Smooth muscle cell of the brain vasculature (primary cell): Measurements from ENCODE around the gene RPL3.
A peak's percentile ranks its signal among the peaks of the same experiment; 100 is the strongest.
"Not testable (repeated sequence)": the region's sequence is repeated elsewhere in the genome, so short reads cannot be mapped to it uniquely, and the experiment has no call there.

ENCODE experiments used
- DNase-seq: peaks from one replicate; pipeline ENCODE4 v3.0.0-alpha.2; 2012; ENCODE audit warnings: low read depth, low spot score

Gene RPL3

GRCh38 chr22:39351689-39352214 lies 32.3 kb upstream of the RPL3 start:
- peak; percentile 45 for DNase-seq

GRCh38 chr22:39350757-39351688 lies 31.6 kb upstream of the RPL3 start:
- no peak for DNase-seq

DNA sequence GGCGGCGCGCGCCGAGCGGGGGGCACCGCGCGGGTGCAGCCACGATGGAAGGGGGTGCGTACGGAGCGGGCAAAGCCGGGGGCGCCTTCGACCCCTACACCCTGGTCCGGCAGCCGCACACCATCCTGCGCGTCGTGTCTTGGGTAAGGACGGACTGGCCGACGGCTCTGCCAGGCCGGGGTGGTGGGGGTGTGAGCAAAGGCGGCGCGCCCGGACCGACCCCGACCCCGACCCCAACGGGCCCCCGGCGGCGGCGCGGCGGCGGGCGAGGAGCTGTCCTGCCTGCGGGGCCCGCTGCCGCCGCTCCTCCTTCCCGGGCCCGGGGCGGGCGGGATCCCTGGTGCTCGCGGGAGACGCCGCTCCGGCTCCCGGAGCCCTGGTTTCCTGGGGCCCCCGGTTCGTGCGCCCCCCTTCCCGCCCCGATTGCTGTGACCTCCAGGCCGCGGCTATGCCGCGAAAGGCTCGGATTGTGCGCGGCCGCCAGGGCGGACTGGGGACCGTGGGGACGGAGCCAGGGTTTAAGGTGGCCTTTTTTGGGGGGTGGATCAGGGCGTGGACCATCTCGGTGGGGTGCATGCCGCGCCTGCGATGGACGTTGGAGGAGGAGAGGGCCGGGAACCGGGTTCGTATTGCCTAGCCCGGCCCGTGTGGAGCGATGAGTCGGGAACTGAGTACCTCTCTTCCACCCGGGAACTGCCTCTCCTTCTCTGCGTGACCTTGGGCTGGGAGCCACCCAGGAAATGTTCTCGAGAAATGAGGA lies 30.7 kb upstream of the RPL3 start, which contains the start of gene SYNGR1:
Gene SYNGR1, plus strand, starts transcription at position 25 of the 760 bp plus-strand sequence. Its CDS starts 20 bp downstream, at position 45.
- DNase-seq: no peak

- no peak for DNase-seq
Observed at GRCh38 chr22:39349506-39349966, 30.1 kb upstream of the RPL3 start.

DNA sequence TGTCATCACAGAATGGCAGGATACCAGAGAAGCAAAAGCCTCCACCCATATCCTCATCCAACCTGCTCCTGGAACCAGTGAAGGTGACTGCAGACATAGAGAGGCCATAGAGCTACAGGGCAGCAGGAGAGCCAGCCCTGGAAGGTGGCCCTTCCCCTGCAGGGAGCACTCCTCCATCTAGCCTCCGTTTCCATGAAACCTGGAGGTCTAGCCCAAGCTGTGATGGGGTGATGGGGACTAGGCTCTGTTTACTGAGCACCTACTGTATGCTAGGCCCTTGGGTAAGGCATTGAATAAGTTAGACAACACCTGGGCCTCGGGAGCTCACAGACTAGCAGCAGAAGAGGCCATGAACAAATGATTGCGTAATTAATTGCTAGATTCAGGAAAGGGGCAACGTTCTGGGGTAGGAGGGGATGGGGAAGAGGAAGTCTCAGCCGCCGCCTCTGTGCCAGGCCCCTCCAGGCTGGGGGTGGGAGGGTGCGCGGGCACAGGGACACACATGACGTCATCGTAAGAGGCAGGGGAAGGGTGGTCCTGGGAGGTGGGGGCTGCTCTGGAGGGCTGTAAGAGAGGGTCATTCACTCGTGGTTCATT lies 29.6 kb upstream of the RPL3 start:
- DNase-seq: no peak

- DNase-seq: no peak
Observed at GRCh38 chr22:39345231-39345630, 25.8 kb upstream of the RPL3 start.

DNA sequence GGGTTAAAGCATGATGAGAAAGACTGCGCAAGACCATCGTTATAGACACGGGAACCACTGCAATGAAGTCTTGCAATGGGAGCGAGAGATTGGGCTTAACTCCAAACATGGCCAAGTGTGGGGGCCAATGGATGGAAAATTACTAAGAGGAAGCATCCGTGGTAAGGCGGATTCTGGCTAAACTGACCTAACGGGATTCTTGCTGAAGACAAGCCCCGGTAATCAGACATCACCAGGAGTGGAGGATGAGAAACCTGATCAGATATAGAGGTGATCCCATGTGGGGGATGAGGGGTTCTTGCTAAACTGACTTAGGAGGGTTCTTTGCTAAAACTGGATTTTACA lies 24.6 kb upstream of the RPL3 start:
- no peak for DNase-seq

DNA sequence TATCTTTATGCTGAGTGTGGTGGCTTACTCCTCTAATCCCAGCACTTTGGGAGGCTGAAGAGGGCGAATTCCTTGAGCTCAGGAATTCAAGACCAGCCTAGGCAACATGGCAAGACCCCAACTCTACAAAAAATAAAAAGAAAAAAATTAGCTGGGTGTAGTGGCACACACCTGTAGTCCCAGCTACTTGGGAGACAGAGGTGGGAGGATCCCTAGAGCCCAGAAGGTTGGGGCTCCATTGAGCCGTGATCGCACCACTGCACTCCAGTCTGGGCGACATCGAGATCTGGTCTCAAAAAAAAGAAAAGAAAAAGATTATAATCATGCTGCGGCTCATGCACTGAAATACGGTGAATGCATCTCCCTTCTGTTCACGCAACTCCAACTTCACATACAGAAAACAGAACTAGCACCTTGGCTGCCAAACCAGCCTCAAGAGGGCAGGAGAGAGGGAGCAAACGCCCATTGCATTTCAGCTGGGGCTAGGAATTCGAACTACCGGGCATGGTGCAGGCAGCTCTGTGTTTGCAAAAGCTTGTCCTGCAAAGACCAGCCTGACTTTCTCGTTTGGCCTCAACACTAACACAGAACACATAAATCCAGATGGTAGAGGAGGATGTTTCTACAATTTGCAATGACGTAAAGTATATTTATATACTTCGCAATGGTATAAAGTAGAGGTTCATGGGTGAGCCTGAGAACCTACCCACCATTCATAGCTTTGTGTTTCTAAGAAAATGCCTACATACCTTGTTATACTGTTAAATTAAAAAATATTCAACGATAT lies 24.0 kb upstream of the RPL3 start:
- peak; percentile 39 for DNase-seq

GRCh38 chr22:39341179-39341578 lies 21.8 kb upstream of the RPL3 start:
- DNase-seq: no peak

- not testable (repeated sequence) for DNase-seq
Observed at GRCh38 chr22:39339775-39340174, 20.4 kb upstream of the RPL3 start.

GRCh38 chr22:39336411-39336810 lies 17.0 kb upstream of the RPL3 start:
- DNase-seq: no peak

DNA sequence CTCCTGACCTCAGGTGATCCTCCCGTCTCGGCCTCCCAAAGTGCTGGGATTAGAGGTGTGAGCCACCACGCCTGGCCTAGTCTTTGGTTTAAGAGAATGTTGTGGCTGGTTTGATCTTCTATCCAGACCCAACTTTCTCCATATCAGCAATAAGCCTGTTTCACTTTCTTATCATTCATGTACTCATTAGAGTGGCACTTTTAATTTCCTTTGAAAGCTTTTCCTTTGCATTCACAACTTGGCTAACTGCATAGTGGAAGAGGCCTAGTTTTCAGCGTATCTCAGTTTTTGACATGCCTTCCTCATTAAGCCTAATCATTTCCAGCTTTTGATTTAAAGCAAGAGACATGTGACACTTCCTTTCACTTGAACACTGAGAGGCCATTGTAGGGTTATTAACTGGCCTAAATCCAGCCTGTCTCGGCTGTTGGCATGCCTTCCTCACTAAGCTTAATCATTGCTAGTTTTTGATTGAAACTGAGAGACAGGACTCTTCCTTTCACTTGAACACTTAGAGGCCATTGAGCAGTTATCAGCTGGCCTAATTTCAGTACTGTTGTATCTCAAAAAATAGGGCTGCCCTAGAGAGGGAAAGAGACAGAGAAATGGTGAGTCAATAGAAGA lies 13.1 kb upstream of the RPL3 start:
- no peak for DNase-seq

DNA sequence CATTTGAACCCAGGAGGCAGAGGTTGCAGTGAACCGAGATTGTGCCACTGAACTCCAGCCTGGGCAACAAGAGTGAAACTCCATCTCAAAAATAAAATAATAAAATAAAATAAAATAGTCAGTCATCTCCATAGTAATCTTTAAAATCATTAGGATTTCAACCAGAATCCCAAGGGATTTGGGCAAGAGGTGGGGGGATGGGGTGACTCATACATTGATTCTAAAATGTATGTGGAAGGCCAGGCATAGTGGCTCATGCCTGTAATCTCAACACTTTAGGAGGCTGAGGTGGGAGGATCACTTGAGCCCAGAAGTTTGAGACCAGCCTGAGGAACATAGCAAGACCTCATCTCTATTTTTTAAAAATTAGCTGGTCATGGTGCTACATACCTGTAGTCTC lies 11.1 kb upstream of the RPL3 start:
- not testable (repeated sequence) for DNase-seq

- no peak for DNase-seq
Observed at GRCh38 chr22:39327995-39328754, 8.8 kb upstream of the RPL3 start.

DNA sequence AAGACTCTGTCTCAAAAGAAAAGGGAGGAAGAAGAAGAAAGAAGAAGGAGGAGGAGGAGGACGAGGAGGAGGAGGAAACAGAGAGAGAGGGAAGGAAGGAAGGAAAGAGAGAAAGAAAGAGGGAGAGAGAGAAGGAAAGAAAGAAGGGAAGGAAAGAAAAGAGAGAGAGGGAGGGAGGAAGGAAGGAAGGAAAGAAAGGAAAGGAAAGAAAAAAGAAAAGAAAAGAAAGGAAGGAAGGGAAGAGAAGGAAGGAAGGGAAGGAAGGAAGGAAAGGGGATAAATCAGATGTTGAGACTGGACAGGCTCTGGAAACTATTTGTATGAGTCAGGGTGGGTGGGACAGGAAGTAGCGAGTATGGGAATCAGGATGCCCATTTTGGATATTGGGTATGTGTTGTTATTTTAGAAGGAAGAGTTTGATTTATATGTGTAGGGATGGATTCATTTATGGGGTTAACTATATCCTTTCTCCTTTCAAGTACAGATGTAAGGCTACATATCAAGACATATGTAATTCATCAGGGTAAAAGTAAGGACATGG lies 6.0 kb upstream of the RPL3 start:
- DNase-seq: no peak

DNA sequence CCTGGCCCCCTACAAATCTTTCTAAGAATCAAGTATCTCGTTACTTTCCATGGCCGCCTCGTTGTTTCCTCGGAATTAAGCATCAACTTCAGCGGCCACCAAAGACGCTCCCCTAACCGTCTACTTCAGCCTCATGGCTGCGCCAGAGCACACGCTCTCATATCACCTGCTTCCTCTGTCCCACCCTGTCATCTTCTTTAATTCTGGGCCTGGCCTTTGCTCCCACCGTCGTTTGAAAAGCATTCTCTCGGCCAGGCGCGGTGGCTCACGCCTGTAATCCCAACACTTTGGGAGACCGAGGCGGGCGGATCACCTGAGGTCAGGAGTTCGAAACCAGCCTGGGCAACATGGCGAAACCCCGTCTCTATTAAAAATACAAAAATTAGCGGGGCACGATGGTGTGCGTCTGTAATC lies 1.2 kb upstream of the RPL3 start:
- DNase-seq: not testable (repeated sequence)

DNA sequence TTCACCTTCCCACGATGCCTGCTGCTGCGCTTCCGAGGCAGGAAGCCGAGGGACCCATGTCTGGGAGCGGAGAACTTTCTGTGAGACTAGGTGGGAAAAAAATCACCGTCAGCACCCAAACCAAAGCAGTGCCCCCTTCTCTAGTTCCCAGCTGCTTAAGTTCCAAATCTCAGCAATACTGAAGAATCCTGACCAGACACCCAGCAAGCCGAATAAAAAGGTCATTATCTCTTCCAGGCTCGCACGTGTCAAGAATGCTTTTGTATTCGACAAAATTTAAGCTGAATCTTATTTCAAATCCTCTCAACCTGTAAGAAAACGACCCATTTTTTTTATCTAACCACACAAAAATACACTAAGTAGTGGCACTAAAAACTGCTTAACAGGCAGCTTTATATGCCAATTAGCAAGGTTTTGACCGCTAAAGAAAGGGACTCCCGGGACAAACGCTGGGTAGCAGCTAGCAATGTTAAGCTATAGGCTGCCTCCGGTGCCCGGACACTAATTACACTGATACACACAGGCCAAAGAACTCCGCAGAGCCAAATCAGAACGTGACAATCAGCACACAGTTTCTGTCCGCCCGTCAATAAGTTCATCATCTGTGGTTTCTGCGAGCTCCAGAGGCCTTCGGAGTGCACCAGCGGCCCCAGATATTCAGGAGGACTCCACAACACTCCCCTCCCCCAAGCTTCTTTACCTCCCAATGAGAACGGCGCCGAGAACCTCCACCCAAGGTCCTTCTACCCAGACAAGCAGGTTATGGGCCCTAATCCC lies 728 bp downstream of the RPL3 start:
- no peak for DNase-seq

GRCh38 chr22:39317775-39318506 lies 1.5 kb downstream of the RPL3 start:
- DNase-seq: no peak
